GM21515 (cell line): ENCODE measurements around the gene KRT32.
"Not testable (repeated sequence)": the region's sequence is repeated elsewhere in the genome, so short reads cannot be mapped to it uniquely, and the experiment has no call there.

Experiments used
- ATAC-seq: cut with Tn5 transposase; IDR thresholded peaks from one replicate; pipeline ENCODE4 v1.9.1; 2021; ENCODE audit not compliant: unreplicated experiment

KRT32 gene

DNA sequence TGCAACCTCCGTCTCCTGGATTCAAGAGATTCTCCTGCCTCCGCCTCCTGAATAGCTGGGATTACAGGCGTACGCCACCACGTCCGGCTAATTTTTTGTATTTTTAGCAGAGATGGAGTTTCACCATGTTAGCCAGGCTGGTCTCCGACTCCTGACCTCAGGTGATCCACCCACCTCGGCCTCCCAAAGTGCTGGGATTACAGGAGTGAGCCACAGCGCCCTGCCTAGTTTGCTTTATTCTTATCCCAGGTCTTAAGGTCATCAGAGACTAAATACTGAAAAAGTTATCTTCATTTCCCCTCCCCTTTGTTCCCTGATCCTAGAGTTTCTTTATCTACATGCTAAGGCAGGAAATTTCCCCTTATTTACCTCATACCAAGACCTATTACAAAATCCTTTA, 36.8 kb downstream of the KRT32 start:
- ATAC-seq, result not testable (repeated sequence)

DNA sequence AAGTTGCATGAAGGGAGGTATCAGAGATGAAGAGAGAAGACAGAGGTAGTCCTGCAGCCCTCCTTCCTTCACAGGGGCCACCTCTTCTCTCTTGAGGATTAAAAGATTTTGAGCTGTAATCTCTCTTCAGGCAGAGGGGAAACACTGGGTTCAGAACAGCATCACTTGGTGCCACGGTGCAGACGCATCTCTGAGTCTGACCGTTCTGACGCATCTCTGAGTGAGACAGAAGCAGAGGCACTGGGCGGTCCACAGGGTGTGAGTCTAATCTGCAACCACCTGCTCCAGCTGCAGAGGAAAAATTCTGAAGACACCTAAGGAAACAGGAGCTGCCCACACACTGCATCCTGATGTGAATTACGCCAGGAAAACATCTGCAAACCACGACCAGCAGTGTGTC, 37.5 kb downstream of the KRT32 start:
- ATAC-seq, result no peak

DNA sequence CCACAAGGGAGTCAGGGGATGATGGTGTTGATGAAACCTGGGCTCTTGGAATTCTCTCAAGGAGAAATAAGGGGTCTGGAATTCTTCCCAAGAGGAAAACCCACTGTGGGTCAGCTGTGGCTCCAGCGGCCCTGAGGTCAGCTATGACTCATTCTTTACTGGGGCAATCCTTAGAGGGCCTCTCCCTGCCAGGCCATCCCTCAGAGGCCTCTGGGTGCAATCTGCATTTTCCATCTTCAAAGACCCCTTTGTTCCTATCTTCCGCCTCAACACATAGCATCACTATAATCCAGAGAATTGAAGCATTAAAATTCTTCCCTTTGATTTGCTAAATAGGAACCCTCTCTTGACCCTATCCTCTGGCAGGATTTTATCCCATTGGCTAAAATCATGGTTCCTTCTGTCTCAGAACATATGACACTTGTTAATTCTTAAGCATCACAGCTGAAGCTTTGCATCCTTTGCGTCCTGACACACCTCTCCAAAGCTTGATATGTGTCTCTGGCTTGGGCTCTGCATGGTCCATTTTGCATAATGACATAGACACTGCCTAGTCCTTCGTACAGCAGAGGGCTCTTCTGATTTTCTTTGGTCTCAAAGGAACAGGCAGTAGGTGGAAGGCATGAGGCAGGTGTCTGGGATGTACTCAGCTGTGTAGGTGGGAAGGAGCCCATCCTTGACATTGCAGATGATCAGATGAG, 38.4 kb downstream of the KRT32 start:
- no peak for ATAC-seq

DNA sequence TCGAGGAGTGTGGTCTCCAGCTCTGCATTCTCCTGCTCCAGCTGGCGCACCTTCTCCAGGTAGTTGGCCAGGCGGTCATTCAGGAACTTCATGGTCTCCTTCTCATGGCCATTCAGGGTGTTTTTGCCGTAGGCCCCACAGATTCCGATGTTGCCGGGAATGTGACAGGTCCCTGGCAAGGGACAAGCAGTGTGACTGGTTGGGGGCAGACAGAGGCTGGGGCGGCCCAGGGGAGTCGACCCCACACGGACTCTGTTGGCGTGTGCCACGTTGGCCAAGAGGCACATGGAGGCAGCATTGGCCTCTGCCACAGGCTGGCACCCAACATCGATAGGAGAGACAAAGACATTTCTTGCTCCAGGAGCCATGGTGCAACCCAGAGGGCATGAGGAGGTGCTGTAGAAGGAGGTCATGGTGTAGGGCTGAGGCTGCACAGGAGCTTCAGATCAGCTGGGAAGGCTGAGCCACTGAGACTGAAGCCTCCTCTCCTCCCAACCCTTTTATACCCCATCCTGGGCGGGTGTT, 43.0 kb downstream of the KRT32 start, which contains the start of gene KRT37:
KRT37 (minus strand) TSS at position 475 of the 525 bp plus-strand sequence; CDS start at position 413, 62 bp downstream.
- no peak for ATAC-seq

DNA sequence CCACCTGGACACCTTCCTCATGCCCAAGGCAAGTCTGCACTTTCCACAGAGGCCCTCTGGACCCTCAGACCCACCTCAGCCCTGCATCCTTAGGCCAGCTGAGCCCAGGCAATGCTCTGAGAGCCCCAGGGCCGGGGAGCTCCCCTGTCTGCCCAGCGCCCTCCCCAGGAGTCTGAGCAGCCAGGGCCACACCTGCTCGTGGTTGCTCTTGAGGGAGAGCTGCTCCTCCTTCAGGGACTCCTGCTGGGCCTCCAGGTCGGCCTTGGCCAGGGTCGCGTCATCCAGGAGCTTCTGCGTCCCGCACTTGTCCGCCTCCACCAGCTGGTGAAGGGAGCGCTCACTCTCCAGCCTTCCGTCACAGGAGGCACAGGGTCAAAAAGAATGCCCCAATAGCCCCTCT, 44.6 kb downstream of the KRT32 start:
- ATAC-seq, result not testable (repeated sequence)

DNA sequence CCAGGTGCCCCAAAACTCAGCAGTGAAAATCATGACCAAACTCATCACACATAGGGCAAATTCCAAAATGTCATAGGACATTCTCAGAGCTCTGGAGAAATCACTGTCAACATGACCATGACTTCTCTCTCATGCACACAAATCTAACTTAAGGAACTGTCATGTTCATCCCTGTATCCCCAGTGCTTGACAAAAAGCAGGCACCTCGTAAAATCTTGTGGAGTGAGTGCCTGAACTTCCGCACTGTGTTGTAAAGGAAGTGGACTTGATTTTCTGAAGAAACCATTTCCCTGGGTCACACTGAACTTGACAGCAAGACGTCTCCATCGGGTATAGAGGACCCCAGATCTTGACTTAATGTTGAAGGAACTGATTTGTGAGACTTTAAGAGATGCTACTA, 45.6 kb downstream of the KRT32 start:
- no peak for ATAC-seq

DNA sequence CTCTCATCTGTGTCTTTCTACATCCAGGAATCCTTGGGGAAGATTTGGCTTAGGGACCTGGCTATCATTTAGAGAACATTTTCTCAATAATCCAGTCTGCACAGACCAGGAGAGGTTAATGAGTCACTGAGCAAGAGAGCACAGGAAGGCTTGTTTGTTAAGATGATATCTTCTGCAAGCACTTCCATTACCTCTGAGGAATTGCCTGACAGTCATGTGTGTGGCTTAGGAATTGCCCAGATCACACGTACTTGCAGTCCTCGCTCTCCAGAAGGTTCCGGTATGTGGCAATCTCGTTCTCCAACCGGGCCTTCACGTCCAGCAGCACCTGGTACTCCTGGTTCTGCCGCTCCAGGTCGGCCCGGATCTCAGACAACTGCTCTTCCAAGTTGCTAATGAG, 46.1 kb downstream of the KRT32 start:
- ATAC-seq, result no peak

DNA sequence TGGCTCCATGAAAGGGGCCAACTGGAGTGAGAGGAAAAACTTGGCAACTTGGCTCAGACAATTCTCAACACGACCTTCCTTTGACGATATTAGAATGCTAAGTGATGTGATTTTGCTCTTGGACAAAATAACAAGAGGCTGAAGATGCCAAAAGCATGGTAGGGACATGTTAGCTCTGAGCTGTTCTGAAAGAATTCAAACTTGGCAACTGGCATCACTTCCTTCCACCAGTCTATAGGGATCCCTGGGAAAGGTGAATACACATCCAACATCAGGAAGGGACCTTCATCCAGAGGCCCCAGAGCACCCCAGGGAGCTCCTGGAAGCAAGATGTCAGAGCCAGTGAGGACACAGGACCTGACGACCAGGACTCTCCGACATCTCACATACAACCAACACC, 47.1 kb downstream of the KRT32 start:
- ATAC-seq, result no peak

DNA sequence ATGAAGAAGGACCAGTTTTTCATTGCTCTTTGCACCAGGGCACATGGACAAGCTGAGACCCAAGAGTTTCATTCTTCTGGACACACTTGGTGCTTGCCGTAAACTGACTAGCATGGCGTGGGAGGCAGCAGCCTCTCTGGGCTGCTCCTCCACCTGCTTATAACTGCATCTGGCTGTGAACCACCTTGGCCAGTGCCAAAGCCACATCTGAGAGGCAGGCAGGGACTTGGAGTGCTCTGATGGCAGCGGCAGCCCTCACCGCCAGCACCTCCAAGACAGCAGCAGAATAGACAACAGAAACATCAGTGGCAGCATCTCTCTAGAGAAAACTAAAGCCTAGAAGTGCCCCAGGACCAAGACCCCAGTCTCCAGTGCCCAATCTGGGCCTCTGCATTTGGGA, 47.5 kb downstream of the KRT32 start:
- no peak for ATAC-seq

DNA sequence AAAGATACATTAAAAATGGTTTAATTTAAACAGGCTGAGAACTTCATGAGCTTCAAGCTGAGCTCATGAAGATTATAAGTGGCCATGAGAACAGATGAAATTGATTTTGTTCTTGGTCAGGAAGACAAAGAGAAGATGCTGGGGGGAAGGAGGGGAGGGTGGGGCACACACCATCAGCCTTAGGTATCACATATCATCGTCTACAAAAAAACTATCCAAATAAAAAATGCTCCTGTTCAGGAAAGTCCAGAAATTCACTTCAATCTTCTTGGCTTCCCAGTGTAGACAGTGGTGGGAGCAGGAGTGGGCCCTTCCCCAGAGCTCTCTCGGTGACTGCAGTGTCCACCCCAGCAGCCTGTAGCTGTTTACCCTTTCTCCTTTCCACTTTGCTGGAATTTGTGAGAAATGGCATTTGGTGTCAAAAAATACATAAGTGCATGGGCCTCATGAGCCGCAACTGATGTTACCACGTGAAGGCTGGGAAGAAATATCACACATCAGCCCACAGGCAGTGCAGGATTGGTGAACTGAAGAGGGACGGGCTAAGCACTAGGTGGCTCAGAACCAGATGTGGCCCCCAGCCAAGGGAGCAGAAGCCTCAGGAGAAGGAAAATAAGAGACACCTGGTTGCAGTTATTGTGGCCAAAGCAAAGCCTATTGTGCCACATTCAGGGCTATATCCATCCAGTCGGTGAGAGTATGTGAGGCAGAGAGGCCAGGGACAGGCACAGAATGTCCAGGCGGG, 48.9 kb downstream of the KRT32 start:
- no peak for ATAC-seq

DNA sequence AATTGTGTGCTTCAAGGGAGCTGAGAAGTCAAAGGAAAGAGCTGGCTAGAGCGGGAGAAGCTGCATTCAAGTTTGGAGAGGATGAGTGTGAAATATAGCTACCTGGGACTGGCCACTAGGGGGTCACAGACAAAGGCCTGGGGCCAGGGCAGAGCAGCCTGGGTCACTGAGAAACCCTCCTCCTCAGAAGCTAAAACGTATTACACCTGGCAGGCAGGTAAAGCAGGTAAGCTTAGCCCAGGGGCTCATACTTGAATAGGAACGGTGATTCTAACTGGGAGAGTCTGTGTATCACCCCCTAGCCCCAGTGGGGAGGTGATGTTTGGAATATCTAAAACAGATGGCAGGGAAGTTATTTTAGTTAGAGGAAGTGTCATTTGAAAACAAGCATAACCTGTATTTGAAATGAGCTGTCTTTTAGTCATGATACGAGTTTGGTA, 49.6 kb downstream of the KRT32 start:
- no peak for ATAC-seq

DNA sequence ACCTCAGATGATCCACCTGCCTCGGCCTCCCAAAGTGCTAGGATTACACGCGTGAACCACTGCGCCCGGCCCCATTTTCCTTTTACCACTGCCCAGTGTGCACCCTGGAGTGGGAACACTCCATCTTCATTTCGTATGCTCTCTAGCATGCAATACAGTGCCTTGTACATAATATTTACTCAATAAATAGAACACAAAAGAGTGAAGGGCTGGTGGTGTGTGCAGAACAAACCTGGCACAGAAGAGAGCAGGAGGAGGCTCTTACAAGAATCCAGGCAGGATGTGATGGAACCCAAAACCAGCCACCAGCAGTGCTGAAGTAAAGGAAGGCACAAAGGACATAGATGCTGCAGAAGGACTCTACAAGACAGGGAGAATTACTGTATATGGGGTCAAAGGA, 50.1 kb downstream of the KRT32 start:
- ATAC-seq, result no peak

DNA sequence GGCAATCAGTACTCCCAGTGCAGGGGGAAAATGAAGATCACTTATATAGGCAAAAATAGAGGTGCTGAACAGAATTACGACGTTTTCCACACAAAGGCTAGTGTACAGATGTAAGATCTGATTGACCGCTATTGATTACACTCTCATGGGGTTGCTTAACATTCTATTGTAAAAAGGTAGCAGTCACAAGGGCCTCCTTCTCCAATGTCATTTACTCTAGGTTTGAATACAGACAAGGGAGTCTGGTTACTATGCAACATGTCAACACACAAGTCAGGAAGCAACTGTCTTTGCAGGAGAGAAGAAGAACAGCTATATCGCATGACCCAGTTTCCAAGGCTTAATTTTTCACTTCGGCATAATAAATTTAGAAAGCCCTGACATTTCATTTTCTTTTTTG, 50.7 kb downstream of the KRT32 start:
- ATAC-seq, result no peak

DNA sequence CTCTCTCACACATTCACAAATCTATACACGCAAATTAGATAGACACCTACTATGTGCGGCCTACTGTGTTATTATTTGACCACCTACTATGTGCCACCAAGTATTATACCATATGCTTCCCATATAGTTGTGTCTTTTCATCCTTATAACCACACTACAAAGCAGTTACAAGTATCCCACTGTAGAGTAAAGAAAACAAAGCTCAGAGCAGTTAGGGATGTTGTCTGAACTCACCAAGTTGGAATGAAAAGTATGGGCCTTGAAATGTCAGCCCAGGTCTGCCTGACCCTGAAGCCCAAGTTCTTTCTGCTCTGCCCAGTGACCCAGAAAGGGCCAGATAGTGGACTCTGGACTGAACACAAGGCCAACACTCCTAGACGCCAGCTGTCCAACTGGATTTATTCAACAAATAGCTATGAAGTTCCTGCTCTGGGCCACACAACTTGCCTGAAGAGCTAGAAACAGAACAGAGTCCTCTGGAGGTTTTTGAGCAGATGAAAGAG, 51.3 kb downstream of the KRT32 start:
- ATAC-seq, result no peak

DNA sequence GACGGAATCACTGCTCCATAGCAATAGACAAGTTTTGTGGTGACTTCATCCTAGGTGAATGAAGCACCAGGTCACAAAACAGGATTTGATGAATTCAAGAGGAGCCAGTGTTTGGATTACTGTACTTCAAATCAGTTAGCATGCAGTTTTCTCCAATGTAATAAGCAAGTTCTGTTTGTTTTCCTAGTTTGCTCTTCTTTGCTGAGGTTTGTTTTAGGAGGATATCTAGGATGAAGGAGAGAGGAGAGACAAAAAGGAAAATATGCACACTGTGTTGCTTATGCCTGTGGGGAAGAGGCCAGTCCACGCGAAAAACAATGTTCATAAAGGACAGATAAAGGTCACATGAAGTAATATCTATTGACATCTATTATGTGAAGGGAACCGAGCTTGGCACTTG, 51.8 kb downstream of the KRT32 start:
- ATAC-seq, result no peak

DNA sequence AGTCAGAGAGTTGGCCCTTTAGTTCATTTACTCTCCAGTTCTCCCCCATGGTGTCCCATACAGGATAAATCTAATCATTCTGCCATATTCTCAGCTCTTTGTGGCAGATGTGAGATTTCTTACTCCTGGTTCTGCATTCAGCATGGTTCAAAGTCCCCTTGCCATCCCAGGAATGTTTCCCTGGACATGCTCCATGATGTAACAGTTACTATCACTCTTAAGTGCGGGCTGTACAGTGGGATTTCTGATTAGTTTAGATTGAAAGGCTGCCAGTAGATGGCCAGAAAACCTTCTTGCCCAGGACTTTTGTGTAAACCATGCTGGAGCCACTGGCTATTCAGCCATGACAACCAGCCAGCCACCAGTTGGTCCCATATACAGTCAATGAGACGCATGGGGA, 53.2 kb downstream of the KRT32 start:
- no peak for ATAC-seq

DNA sequence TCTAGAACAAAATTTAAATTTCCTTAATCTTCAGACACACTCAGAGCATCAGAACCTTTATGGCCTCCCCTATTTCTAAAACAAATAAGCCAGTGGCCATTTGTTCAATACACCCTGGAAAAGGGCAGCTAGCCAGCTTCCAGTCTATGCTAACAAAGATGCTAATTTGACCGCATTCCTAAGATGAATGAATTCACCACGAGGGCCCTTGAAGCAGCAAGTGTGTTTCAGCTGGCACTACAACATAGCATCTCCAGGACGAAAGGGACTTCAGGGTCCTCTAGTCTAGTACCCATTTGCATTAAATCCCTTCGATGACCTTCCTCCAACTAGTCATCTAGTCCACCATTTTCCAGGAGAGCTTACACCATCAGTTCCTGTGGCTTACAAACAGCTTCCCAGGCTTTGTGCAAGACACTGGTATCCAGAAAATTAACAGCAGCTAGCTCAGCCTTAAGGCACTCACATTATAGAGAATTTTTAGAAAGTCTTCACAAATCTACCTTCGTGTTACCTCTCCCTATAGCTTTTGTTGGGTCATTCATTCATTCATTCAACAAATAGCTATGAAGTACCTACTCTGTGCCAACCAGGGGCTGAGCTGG, 53.7 kb downstream of the KRT32 start:
- no peak for ATAC-seq

DNA sequence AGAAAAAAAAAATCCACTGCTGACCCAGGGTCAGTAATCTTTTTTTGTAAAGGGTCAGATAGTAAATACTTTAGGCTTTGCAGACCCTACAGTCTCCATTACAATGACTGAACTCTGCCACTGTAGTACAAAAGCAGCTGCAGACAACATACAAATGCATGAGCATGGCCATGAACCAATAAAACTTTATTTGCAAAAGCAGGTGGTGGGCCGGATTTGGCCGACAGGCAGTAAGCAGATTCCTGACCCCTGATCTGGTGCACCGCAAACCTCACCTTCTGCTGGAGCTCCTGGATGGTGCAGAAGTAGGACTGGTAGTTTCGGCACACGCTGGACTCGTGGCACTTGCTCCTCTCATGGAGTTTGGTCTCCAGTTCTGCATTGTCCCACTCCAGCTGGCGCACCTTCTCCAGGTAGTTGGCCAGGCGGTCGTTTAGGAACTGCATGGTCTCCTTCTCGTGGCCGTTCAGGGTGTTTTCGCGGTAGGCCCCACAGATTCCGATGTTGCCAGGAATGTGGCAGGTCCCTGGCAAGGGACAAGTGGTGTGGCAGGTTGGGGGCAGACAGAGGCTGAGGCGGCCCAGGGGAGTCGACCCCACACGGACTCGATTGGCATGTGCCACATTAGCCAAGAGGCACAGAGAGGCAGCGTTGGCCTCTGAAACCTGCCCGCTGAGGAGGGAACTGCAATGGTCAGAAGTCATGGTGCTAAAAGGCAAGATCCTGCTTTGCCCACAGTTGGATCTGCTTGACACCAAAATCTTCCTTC, 55.9 kb downstream of the KRT32 start:
- ATAC-seq, result no peak
